HG03354 (cell line): ENCODE data around the gene NSG2.
"Not testable (repeated sequence)": the region's sequence is repeated elsewhere in the genome, so short reads cannot be mapped to it uniquely, and the experiment has no call there.

Experiments used
- ATAC-seq: cut with Tn5 transposase; IDR thresholded peaks from one replicate; pipeline ENCODE4 v1.9.1; 2021; ENCODE audit warnings: mild to moderate bottlenecking; ENCODE audit not compliant: unreplicated experiment, poor library complexity, severe bottlenecking

The NSG2 gene

GRCh38 chr5:174045470-174046025 lies at the start of gene NSG2:
NSG2 (plus strand) TSS chr5:174045706; CDS start chr5:174046756, 1,050 bp downstream.
- ATAC-seq: peak; percentile 95

DNA sequence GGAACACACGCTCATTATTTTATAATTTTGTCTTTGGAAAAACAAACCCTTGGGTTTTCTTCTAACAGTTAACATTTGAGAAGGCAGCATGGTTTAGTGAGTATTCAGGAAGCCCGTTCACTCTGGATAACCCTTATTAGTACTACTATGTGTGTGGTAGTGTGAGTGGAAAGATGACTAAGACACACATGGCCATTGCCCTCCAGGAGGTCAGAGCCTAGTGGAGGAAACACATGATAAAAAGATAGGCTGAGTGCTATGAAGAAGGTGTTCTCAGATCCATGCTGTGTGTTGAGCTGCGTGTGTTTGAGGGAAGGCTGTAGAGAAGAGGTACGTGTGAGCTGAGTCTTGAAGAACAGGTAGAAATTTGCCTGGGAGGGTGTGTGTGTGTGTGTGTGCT lies 48.2 kb upstream of the NSG2 start:
- ATAC-seq: no peak

GRCh38 chr5:173998531-173998930 lies 47.0 kb upstream of the NSG2 start:
- ATAC-seq: no peak

DNA sequence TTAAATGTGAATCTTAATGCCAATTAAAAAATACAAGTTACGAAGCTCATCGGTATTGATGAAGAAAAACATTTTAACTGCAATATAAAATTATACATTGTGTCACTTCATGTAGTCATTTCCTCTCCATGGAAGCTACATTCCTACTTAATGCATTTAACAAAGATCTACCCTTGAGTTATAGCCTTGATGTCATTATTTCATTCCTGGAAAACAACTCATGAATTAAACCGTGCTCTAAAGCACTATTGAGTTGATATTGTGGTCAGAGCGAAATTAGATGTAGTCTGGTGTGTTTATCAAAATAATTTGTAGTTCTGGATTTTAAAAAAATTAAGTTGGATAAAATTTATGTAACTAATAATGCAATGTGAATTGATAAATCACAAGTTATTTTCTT lies 45.4 kb upstream of the NSG2 start:
- ATAC-seq: no peak

DNA sequence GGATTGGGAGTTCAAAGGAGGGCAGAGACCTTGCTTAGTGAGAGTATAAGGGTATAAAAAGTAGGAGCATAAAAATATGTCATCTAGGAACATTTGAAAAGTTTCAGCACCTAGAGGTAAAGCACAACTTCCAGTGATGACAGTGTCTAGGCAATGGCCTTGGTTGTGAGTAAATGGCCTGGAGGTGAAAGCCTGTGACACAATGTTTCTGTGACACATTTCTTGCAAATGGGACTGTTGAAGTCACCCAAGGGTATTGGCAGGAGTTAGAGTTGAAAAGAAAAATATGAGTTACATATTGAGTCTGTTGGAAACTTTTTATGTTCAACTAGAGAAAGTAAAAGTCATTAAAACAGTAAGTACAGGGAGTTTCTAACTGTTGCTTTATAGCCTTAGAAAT lies 41.7 kb upstream of the NSG2 start:
- no peak for ATAC-seq

- ATAC-seq: no peak
Measured at GRCh38 chr5:174008922-174009321, 36.6 kb upstream of the NSG2 start.

DNA sequence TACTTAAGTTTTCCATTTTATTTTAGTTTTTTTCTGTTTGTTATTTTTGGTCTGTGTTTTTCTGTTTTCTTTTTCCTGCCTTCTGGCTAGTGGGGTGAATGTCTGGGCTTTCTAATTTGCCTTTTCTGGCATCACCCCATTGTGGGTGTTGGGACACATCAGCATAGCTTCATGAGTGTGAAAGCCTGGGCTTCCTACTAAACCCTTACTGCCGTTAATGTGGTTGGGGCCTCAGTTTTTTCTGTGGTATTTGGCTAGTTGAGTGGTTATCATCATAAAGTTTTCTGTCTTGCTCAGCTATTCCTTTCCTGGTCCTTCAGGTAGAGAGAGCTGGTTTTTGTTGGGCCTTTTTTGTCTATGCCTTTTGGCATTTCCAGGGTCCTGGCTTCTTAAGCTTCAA lies 35.1 kb upstream of the NSG2 start:
- ATAC-seq: no peak

DNA sequence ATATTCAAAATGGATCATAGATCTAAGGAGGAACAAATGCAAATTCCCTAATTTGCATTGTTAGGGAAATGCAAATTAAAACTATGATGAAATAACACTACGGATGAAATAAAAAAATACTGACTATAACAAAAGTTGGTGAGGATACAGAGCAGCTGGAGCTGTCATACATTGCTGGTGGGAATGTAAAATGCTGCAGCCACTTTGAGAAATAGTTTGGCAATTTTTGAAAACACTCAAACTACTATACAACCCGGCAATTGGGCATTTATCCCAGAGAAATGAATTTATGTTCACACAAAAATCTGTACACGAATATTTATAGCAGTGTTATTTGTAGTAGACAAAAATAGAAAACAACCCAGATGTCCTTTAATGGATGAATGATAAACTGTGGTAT lies 34.1 kb upstream of the NSG2 start:
- no peak for ATAC-seq

GRCh38 chr5:174020069-174020927 lies 25.2 kb upstream of the NSG2 start:
- ATAC-seq: not testable (repeated sequence)

GRCh38 chr5:174020928-174021304 lies 24.6 kb upstream of the NSG2 start:
- ATAC-seq: no peak

GRCh38 chr5:174022384-174023095 lies 23.0 kb upstream of the NSG2 start:
- ATAC-seq: no peak

- no peak for ATAC-seq
Measured at GRCh38 chr5:174030286-174030685, 15.2 kb upstream of the NSG2 start.

- ATAC-seq: no peak
Measured at GRCh38 chr5:174044466-174045254, 846 bp upstream of the NSG2 start.

DNA sequence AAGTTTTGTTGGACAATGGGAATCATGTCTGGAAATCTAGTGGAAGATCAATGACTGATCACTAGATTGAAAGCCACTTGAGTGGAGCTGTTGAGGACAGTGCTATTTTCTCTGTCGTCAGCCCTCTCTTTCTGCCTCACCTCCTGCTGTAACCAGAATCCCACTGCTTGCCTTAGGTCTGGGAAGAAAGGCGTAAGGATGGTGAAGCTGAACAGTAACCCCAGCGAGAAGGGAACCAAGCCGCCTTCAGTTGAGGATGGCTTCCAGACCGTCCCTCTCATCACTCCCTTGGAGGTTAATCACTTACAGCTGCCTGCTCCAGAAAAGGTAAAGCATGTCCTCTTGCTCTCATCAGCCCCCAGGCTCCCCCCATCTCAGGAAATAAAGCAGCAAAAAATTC lies 1.1 kb downstream of the NSG2 start:
- no peak for ATAC-seq

DNA sequence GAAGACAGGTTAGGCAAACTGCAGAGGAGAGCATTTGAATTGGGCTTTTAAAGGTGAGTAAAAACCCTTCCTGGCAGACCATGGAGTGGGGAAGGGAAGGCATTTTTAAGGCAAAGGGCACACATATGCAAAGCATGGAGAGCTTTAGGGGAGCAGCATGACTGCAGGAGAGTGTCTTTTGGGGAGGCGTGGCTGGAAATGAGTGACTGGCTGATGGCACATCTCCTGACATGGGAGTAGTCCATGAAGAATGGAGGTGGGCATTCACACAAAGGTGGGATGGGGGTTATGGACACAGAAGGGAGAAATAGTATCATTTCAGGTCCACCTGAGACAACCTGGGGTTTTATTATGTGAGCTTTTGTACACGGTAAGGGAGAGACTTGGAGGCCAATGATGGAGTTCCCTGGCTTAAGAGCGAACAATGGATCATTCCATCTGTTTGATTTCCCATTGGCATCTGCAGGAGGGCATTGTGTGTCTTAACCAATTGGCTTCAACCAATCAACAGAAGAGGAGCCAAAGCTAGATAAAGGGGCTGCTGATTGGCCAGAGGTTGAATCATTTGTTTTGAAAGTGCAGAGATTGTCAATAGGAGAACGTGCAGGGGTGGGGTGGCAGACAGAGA lies 2.1 kb downstream of the NSG2 start:
- no peak for ATAC-seq

GRCh38 chr5:174052636-174053035 lies 7.1 kb downstream of the NSG2 start:
- ATAC-seq: no peak

DNA sequence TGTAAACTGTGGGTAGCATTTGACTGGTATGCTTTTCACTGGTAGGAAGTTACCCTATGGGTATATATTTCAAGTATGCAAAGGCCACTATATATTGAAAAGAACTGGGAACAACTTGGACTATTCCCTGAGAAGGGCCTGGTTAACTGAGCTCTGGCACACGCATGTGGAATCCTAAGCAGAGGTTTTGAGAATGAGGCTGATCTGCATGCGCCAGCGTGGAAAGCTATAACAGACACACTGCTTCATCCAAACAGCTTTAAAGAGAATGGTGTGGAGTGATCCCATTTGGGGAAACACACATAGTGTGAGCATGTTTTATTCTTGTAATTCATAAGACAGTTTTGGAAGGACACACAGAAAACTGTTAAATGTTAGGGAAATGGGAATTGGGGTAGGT lies 8.4 kb downstream of the NSG2 start:
- no peak for ATAC-seq

- ATAC-seq: no peak
Measured at GRCh38 chr5:174056064-174056847, 10.8 kb downstream of the NSG2 start.

DNA sequence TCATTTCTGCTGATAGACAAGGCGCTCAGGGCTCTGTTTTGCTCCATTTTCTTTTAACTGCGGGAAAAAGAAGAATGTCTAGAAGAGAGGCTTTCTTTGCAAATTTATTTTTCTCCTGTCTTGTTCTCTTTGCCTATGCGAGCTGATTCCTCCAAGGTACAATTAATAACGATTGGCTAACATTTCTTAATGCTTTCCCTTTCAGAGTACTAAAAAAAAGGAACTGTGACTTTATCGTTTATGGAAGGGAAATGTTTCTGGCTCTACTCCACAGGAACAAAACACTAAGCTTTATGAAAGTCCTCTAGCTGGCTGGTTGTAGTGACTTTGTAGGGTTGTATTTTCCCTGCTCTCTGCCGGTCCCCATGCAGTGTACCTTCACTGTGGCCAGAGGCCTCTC lies 11.7 kb downstream of the NSG2 start:
- no peak for ATAC-seq
